Endodermal cell (in vitro differentiated cells): ENCODE measurements around the gene SPRYD4. TPM values are rescaled to one million over a fixed set of nuclear protein-coding genes. Genes with fewer than 3 reads are reported as not detected.

Experiments
- DNase-seq: peaks from one replicate; pipeline ENCODE4 v3.0.0-alpha.2; 2017
- H3K27ac ChIP-seq: 2 replicates; pipeline ENCODE4 v1.5.1; 2013; ENCODE audit warnings: mild to moderate bottlenecking, low read depth, low read length, moderate library complexity
- H3K27me3 ChIP-seq: 2 replicates; pipeline ENCODE4 v1.6.1; 2013; ENCODE audit warnings: mild to moderate bottlenecking, low read length, moderate library complexity; ENCODE audit not compliant: insufficient read depth, control insufficient read depth, poor library complexity, severe bottlenecking
- H3K36me3 ChIP-seq: 2 replicates; pipeline ENCODE4 v1.7.0; 2013; ENCODE audit warnings: mild to moderate bottlenecking, low read length, moderate library complexity; ENCODE audit not compliant: control insufficient read depth, insufficient read depth
- H3K4me1 ChIP-seq: one replicate; pipeline ENCODE4 v1.7.0; 2013; ENCODE audit warnings: low read length; ENCODE audit not compliant: control insufficient read depth, insufficient read depth
- H3K4me3 ChIP-seq: 2 replicates; pipeline ENCODE4 v1.5.1; 2013; ENCODE audit warnings: mild to moderate bottlenecking, low read length, moderate library complexity
- H3K9ac ChIP-seq: 2 replicates; pipeline ENCODE4 v1.6.1; 2013; ENCODE audit warnings: mild to moderate bottlenecking, low read length, moderate library complexity; ENCODE audit not compliant: poor library complexity, severe bottlenecking; ENCODE audit errors: extremely low read depth
- H3K9me3 ChIP-seq: 2 replicates; pipeline ENCODE4 v1.6.1; 2013; ENCODE audit warnings: mild to moderate bottlenecking, low read length, moderate library complexity; ENCODE audit not compliant: control insufficient read depth
- H3K27ac Mint-ChIP-seq: 2 replicates; pipeline ENCODE4 v1.8.0; 2020; ENCODE audit warnings: mixed read lengths
- H3K27me3 Mint-ChIP-seq: 2 replicates; pipeline ENCODE4 v1.8.0; 2021; ENCODE audit warnings: mild to moderate bottlenecking, mixed read lengths; ENCODE audit not compliant: insufficient read depth
- H3K36me3 Mint-ChIP-seq: 2 replicates; pipeline ENCODE4 v1.8.0; 2020; ENCODE audit warnings: low read depth, mixed read lengths
- H3K4me1 Mint-ChIP-seq: 2 replicates; pipeline ENCODE4 v1.8.0; 2020; ENCODE audit warnings: mixed read lengths
- H3K4me3 Mint-ChIP-seq: 2 replicates; pipeline ENCODE4 v1.8.0; 2020; ENCODE audit warnings: mild to moderate bottlenecking, moderate library complexity, mixed read lengths
- H3K9me3 Mint-ChIP-seq: 2 replicates; pipeline ENCODE4 v1.8.0; 2020; ENCODE audit warnings: mild to moderate bottlenecking, mixed read lengths
- CTCF ChIP-seq: fragments of 200-600 bp; sonication (generic); conservative IDR thresholded peaks from 2 replicates; pipeline ENCODE4 v1.5.0; 2021; ENCODE audit warnings: antibody characterized with exemption, mild to moderate bottlenecking
- WGBS, 2 experiments: methylation state at CpG; one replicate each; pipeline versions ENCODE4 v1.1.5 to v1.1.7; 2013; ENCODE audit warnings: missing lambda C conversion rate in 2 of 2, mixed read lengths in 1 of 2; ENCODE audit not compliant: insufficient coverage in 1 of 2, insufficient read length in 1 of 2; 5-methylcytosine and 5-hydroxymethylcytosine counted together
- total RNA-seq, 2 donors: library from RNA; stranded (reverse); fragmentation: NEBNext Ultra II Directional in 1 of 2; extraction: Animal tissue kit (Norgen Biotek cat#: 25700) in 1 of 2; gene quantifications; 2 replicates in 1 of 2; 3 replicates in 1 of 2; pipeline ENCODE4 v1.2.1, GENCODE V29; 2021

SPRYD4 gene
- total RNA-seq, 2 donors from 2014 or later: 2.9 to 3.8 TPM

GRCh38 chr12:56425940-56426438 is 42.4 kb upstream of the SPRYD4 start:
- no peaks in the 10 kb centered on the region for H3K9me3 ChIP-seq
- DNase-seq: no peak
- 57 to 67% methylated on average over 3 of the region's 3 CpGs for WGBS, 2 experiments
- no peaks in the 10 kb centered on the region for H3K27me3 ChIP-seq
- H3K9ac ChIP-seq: no peak overlapping the region
- H3K36me3 ChIP-seq: peaks cover 69% of the 10 kb centered on the region
- Mint-ChIP-seq H3K9me3 (no peaks in the 10 kb centered on the region), H3K36me3 (peaks cover 74% of the 10 kb centered on the region), H3K4me3 (no peak overlapping the region), H3K27me3 (no peaks in the 10 kb centered on the region), H3K4me1 (no peaks in the 10 kb centered on the region), H3K27ac (no peak overlapping the region)
- H3K4me1 ChIP-seq: no peaks in the 10 kb centered on the region
- H3K27ac ChIP-seq: no peak overlapping the region
- TF ChIP-seq CTCF: no peak
- H3K4me3 ChIP-seq: no peak overlapping the region

GRCh38 chr12:56431288-56431687 is 37.1 kb upstream of the SPRYD4 start:
- Histone ChIP-seq H3K4me3 (no peak overlapping the region), H3K9me3 (no peaks in the 10 kb centered on the region), H3K27me3 (no peaks in the 10 kb centered on the region), H3K9ac (no peak overlapping the region), H3K27ac (no peak overlapping the region), H3K4me1 (no peaks in the 10 kb centered on the region), H3K36me3 (peaks cover 39% of the 10 kb centered on the region)
- Mint-ChIP-seq H3K9me3 (no peaks in the 10 kb centered on the region), H3K4me3 (no peak overlapping the region), H3K27me3 (no peaks in the 10 kb centered on the region), H3K36me3 (peaks cover 56% of the 10 kb centered on the region), H3K27ac (peak overlapping the region; percentile 12), H3K4me1 (no peaks in the 10 kb centered on the region)
- WGBS, 2 experiments: 94 to 98% methylated on average over 10 to 11 of the region's 11 CpGs
- no peak for DNase-seq
- TF ChIP-seq CTCF: no peak

GRCh38 chr12:56431850-56432249 is 36.5 kb upstream of the SPRYD4 start:
- H3K4me3 Mint-ChIP-seq: no peak overlapping the region
- no peaks in the 10 kb centered on the region for H3K9me3 Mint-ChIP-seq
- H3K4me1 Mint-ChIP-seq: no peaks in the 10 kb centered on the region
- DNase-seq: no peak
- Histone ChIP-seq H3K27ac (no peak overlapping the region), H3K4me1 (no peaks in the 10 kb centered on the region), H3K27me3 (no peaks in the 10 kb centered on the region), H3K4me3 (no peak overlapping the region), H3K9me3 (no peaks in the 10 kb centered on the region), H3K9ac (no peak overlapping the region), H3K36me3 (peaks cover 39% of the 10 kb centered on the region)
- peaks cover 55% of the 10 kb centered on the region for H3K36me3 Mint-ChIP-seq
- no CpG with 5 or more reads among the region's 3 CpGs for WGBS, 2 experiments
- no peak overlapping the region for H3K27ac Mint-ChIP-seq
- no peak for TF ChIP-seq CTCF
- H3K27me3 Mint-ChIP-seq: no peaks in the 10 kb centered on the region
